OCI-LY3 (cell line): ENCODE results near the gene CIAO2B.

ENCODE experiments used
- H2AFZ ChIP-seq: fragments of 200-600, 300-600 bp; shearing (Covaris generic); 2 replicates; pipeline ENCODE4 v1.6.0; 2014; ENCODE audit warnings: antibody characterized with exemption, low read depth, low read length
- H3K27ac ChIP-seq: fragments of 200-600, 300-600 bp; sonication (generic); 2 replicates; pipeline ENCODE4 v1.5.1; 2014; ENCODE audit warnings: mild to moderate bottlenecking, low read length, moderate library complexity, mixed read lengths
- H3K27me3 ChIP-seq: fragments of 200-600, 300-600 bp; sonication (generic); 2 replicates; pipeline ENCODE4 v1.6.1; 2014; ENCODE audit warnings: low read depth, low read length, mixed read lengths
- H3K36me3 ChIP-seq: fragments of 200-600, 300-600 bp; sonication (generic); replicated peaks from 2 replicates; pipeline ENCODE3; 2014; ENCODE audit warnings: low read depth, low read length, mixed read lengths
- H3K4me1 ChIP-seq: fragments of 300-600, 200-600 bp; sonication (generic); 2 replicates; pipeline ENCODE4 v1.6.1; 2014; ENCODE audit warnings: low read length, mixed read lengths
- H3K4me2 ChIP-seq: fragments of 200-600, 300-600 bp; sonication (generic); 2 replicates; pipeline ENCODE4 v1.6.1; 2014; ENCODE audit warnings: low read length, mixed read lengths
- H3K4me3 ChIP-seq: fragments of 300-600, 200-600 bp; sonication (generic); 2 replicates; pipeline ENCODE4 v1.5.1; 2014; ENCODE audit warnings: antibody characterized with exemption, mild to moderate bottlenecking, low read length, moderate library complexity
- H3K79me2 ChIP-seq: fragments of 300-600, 200-600 bp; shearing (Covaris generic); 2 replicates; pipeline ENCODE4 v1.6.1; 2014; ENCODE audit warnings: mild to moderate bottlenecking, low read length, mixed read lengths
- H3K9ac ChIP-seq: fragments of 300-600, 200-600 bp; shearing (Covaris generic); 2 replicates; pipeline ENCODE4 v1.6.0; 2014; ENCODE audit warnings: mild to moderate bottlenecking, low read length, moderate library complexity
- H3K9me3 ChIP-seq: fragments of 200-600, 300-600 bp; shearing (Covaris generic); 2 replicates; pipeline ENCODE4 v1.6.1; 2014; ENCODE audit warnings: low read length, mixed read lengths; ENCODE audit not compliant: insufficient read depth
- H4K20me1 ChIP-seq: fragments of 200-600, 300-600 bp; sonication (generic); 2 replicates; pipeline ENCODE4 v1.6.1; 2016; ENCODE audit warnings: low read length, mixed read lengths; ENCODE audit not compliant: insufficient read depth
- EZH2phosphoT487 ChIP-seq: fragments of 200-600 bp; shearing (Covaris generic); IDR thresholded peaks from 2 replicates; pipeline ENCODE4 v1.6.1; 2018; ENCODE audit warnings: antibody characterized with exemption, mixed run types, low read depth
- TF ChIP-seq, protein P1 (sequence below): fragments of 200-600, 300-600 bp; sonication (generic); IDR thresholded peaks from 2 replicates; pipeline ENCODE4 v1.5.1; 2014; ENCODE audit warnings: antibody characterized with exemption, low read length, low read depth

The CIAO2B gene

DNA sequence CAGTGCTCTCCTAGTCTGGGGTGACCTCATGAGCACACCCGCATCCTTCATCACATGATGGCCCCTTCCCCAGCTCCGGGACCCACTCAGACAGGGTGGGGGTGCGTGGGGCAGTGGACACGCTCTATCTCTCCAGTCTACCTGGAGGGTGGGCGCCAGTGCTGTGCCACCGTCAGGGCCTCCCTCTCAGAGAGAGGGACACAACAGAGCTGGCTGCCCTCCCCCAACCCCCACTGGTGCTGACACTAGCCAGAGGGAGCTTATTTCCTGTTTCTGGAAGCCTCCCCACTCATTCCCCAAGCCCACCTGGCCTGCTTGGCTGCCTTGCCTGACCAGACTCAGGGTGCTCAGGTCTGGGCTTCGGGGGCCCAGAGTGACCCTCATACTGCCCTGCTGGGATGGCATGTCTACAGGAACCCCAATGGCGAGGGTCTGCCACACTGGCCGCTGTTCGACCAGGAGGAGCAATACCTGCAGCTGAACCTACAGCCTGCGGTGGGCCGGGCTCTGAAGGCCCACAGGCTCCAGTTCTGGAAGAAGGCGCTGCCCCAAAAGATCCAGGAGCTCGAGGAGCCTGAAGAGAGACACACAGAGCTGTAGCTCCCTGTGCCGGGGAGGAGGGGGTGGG is 9.3 kb upstream of the CIAO2B start:
- Histone ChIP-seq H3K36me3 (peaks cover 16% of the 10 kb centered on the region), H3K27me3 (no peaks in the 10 kb centered on the region; the same call in 1 of the 2 replicates), H2AFZ (no peak overlapping the region), H3K27ac (no peak overlapping the region), H3K4me2 (no peak overlapping the region), H3K9ac (no peak overlapping the region), H3K9me3 (no peaks in the 10 kb centered on the region), H3K79me2 (no peaks in the 10 kb centered on the region), H4K20me1 (no peaks in the 10 kb centered on the region), H3K4me3 (no peak overlapping the region), H3K4me1 (peaks cover 4% of the 10 kb centered on the region; the same call in 1 of the 2 replicates)
- no peak for TF ChIP-seq EZH2phosphoT487
- TF ChIP-seq, protein P1, sequence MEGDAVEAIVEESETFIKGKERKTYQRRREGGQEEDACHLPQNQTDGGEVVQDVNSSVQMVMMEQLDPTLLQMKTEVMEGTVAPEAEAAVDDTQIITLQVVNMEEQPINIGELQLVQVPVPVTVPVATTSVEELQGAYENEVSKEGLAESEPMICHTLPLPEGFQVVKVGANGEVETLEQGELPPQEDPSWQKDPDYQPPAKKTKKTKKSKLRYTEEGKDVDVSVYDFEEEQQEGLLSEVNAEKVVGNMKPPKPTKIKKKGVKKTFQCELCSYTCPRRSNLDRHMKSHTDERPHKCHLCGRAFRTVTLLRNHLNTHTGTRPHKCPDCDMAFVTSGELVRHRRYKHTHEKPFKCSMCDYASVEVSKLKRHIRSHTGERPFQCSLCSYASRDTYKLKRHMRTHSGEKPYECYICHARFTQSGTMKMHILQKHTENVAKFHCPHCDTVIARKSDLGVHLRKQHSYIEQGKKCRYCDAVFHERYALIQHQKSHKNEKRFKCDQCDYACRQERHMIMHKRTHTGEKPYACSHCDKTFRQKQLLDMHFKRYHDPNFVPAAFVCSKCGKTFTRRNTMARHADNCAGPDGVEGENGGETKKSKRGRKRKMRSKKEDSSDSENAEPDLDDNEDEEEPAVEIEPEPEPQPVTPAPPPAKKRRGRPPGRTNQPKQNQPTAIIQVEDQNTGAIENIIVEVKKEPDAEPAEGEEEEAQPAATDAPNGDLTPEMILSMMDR: no peak

DNA sequence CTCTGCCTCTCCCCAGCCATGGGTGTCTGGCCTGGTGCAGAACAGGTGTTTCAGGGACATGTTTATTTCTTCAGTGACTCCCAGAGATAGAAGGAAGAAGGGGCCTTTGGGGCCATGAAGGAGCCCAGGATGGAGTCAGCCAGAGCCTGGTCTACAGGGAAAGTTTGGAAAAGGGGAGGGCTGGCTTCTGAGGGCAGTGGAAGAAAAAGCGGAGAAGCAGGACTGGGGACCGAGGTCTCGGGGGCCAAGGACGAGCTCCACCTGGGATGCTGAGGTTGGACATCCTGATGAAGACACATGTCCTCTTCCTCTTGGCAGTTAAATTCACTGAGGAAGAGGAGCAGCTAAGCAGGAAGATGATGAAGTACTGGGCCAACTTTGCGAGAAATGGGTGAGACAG is 8.8 kb upstream of the CIAO2B start:
- Histone ChIP-seq H2AFZ (no peak overlapping the region), H3K9me3 (no peaks in the 10 kb centered on the region), H3K36me3 (peaks cover 16% of the 10 kb centered on the region)

DNA sequence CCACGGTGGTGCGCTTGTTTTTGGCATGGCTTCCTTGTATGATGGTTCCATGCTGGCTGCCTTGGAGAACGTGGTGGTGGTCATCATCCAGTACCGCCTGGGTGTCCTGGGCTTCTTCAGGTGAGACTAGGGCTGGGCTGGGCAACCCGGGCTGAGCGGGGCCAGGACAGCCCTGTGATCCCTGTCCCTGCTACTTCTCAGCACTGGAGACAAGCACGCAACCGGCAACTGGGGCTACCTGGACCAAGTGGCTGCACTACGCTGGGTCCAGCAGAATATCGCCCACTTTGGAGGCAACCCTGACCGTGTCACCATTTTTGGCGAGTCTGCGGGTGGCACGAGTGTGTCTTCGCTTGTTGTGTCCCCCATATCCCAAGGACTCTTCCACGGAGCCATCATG is 6.0 kb upstream of the CIAO2B start:
- TF ChIP-seq EZH2phosphoT487: no peak
- TF ChIP-seq, protein P1: no peak
- Histone ChIP-seq H3K9ac (no peak overlapping the region), H3K36me3 (peaks cover 16% of the 10 kb centered on the region), H4K20me1 (0 out of 2 replicates have a peak, but pooled peaks cover 3% of the 10 kb centered on the region), H3K4me1 (peaks cover 4% of the 10 kb centered on the region), H3K79me2 (peaks cover 17% of the 10 kb centered on the region), H2AFZ (no peak overlapping the region), H3K9me3 (no peaks in the 10 kb centered on the region), H3K27ac (no peak overlapping the region), H3K4me2 (no peak overlapping the region), H3K4me3 (no peak overlapping the region), H3K27me3 (no peaks in the 10 kb centered on the region)

More for the DNA sequence above, 8.8 kb upstream of the CIAO2B start:
- Histone ChIP-seq H3K4me2 (no peak overlapping the region), H3K4me3 (no peak overlapping the region), H3K27me3 (no peaks in the 10 kb centered on the region), H3K9ac (no peak overlapping the region), H3K27ac (no peak overlapping the region), H3K4me1 (peaks cover 4% of the 10 kb centered on the region; the same call in 1 of the 2 replicates), H4K20me1 (no peaks in the 10 kb centered on the region), H3K79me2 (no peaks in the 10 kb centered on the region)
- TF ChIP-seq, protein P1: no peak
- TF ChIP-seq EZH2phosphoT487: no peak

DNA sequence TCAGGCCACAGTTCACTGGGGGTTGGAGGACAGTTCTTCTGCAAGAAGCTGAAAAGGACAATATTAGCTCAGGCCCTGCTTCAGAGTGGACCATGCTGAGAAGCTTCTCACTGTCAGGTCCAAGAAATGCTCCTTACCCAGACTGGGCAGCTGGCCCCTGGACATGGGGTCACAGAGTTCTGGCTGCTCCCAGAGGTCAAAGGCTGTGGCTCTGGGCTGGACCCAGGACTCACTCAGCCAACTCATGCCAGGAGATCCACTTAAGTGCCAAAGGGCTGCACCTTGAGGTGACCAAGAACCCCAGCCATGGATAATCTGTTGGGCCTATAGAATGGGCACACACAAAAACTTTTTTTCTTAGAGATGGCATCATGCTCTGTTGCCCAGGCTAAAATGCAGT is 5.2 kb upstream of the CIAO2B start:
- no peak overlapping the region for H3K4me3 ChIP-seq
- TF ChIP-seq, protein P1: no peak
- no peak for TF ChIP-seq EZH2phosphoT487
- 0 out of 2 replicates have a peak, but pooled peaks cover 3% of the 10 kb centered on the region for H4K20me1 ChIP-seq
- peaks cover 16% of the 10 kb centered on the region for H3K36me3 ChIP-seq
- peaks cover 6% of the 10 kb centered on the region for H3K4me1 ChIP-seq
- no peak overlapping the region for H3K27ac ChIP-seq
- H3K9me3 ChIP-seq: no peaks in the 10 kb centered on the region
- H3K4me2 ChIP-seq: no peak overlapping the region
- H3K9ac ChIP-seq: no peak overlapping the region
- no peak overlapping the region for H2AFZ ChIP-seq
- no peaks in the 10 kb centered on the region for H3K27me3 ChIP-seq
- peaks cover 26% of the 10 kb centered on the region for H3K79me2 ChIP-seq
